ENCODE measurements around the gene LRMDA.
"Not testable (repeated sequence)": the region's sequence is repeated elsewhere in the genome, so short reads cannot be mapped to it uniquely, and the experiment has no call there.

Gene LRMDA

DNA sequence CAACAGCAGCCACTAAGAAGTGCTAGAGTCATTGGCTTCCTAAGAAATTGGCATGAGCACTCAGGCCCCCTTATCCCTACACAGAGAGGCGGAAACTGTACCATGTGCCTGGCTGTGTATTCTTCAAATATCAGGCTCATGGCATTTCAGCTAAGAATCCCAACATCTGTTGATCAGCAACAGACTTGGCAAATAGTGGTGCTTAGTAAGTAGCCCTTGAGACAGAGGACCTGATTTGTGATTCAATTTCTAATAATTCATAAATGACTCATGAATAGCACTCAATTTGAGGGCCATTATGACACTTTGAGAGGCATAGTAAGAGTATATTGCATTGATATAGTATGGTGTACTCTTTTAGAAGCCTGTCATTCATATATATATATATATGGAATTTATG lies 309.1 kb downstream of the LRMDA start:
- DNase-seq (ENCODE audit: low read depth in 2 of 2): no peak

- DNase-seq (ENCODE audit: low read depth in 2 of 2): no peak
Observed at GRCh38 chr10:75742355-75742754, 310.9 kb downstream of the LRMDA start.

DNA sequence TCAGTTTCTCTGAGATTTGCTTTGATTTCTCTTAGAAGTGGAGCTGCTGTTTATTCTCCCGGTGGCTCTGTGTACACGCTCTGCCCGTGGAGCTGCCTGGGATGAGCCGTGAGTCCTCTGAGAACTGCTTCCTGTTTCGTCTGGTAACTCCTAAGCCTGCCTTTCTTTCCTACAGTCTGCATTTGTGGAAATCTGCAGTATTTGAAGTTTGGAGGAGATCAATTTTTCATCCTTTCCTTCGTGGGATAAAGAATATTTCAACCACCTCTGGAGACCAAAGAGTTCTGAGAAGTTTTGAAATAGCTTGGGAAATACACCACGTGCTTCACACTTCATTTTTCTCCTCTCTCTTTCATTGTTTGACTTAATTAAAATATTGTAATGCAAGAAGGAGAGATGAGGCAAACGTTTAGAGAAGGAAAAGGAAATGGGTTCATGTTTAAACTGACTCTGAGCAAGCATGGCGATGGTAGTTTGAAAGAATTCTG lies 311.9 kb downstream of the LRMDA start:
- no peak for DNase-seq (ENCODE audit: low read depth in 2 of 2)

- no peak for DNase-seq (ENCODE audit: low read depth in 2 of 2)
Observed at GRCh38 chr10:75744261-75744660, 312.8 kb downstream of the LRMDA start.

- DNase-seq (ENCODE audit: low read depth in 2 of 2): no peak
Observed at GRCh38 chr10:75746356-75746755, 314.9 kb downstream of the LRMDA start.

DNA sequence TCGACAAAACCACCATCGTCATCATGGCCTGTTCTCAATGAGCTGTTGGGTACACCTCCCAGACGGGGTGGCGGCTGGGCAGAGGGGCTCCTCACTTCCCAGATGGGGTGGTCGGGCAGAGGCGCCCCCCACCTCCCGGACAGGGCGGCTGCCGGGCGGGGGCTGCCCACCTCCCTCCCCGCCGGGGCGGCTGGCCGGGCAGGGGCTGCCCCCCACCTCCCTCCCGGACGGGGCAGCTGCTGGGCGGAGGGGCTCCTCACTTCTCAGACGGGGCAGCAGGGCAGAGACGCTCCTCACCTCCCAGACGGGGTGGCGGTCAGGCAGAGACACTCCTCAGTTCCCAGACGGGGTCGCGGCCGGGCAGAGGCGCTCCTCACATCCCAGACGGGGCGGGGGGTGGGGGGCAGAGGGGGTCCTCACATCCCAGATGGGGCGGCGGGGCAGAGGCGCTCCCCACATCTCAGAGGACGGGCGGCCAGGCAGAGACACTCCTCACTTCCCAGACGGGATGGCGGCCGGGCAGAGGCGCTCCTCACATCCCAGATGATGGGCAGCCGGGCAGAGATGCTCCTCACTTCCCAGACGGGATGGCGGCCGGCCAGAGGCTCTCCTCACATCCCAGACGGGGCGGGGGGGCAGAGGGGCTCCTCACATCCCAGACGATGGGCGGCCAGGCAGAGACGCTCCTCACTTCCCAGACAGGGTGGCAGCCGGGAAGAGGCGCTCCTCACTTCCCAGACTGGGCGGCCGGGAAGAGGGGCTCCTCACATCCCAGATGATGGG lies 318.9 kb downstream of the LRMDA start:
- not testable (repeated sequence) for DNase-seq (ENCODE audit: low read depth in 2 of 2)

DNA sequence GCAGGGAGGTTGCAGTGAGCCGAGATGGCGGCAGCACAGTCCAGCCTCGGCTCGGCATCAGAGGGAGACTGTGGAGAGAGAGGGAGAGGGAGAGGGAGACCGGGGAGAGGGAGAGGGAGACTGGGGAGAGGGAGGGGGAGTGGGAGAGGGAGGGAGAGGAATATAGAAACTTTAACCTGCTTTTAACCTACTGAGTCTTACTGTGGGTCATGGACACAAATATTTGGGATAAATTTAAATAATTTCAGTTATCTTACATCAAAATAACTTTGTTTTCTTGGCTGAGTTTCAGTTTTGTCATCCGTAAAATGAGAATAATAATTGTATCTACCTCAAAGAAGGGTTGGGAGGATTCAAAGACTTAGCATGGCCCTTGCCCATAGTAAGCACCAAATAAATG lies 319.8 kb downstream of the LRMDA start:
- DNase-seq (ENCODE audit: low read depth in 2 of 2): no peak

DNA sequence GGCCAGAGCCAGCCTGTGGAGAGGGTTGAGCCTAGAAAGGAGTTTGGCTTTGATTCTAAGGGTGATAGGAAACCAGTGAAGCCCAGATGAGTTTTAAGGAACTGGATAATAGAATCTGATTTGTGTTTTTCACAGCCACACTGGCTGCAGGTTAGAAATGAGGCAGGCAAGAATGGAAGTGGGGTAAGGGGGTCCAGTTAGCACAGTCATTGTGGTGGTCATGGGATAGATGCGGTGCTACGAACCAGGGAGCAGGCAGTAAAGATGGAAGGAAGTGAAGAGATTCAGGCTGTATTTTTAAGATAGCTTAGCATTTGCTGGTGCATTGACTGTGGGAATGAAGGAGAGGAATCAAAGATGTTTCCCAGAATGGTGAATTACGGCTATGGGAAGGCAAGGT lies 322.2 kb downstream of the LRMDA start:
- no peak for DNase-seq (ENCODE audit: low read depth in 2 of 2)

GRCh38 chr10:75754096-75754831 lies 322.8 kb downstream of the LRMDA start:
- no peak for DNase-seq (ENCODE audit: low read depth in 2 of 2)

DNA sequence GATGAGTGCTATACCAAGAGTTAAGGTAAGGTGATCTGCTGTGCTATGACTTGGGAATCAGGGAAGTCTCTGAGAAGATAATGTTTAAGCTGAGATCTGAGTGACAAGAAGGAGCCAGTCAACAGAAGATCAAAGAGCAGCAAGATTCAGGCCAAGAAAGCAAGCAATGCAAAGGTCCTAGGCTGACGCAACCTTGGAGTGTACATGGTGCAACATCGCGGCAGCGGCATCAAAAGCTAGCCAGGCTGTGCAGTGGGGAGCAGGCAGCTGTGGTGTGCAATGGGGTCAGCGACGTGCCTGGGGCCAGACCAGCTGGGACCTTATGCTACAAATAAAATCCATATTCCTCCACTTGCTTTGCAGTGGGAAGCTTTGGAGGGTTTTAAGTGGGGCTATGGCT lies 324.1 kb downstream of the LRMDA start:
- DNase-seq (ENCODE audit: low read depth in 2 of 2): no peak

- no peak for DNase-seq (ENCODE audit: low read depth in 2 of 2)
Observed at GRCh38 chr10:75761289-75761688, 329.9 kb downstream of the LRMDA start.

DNA sequence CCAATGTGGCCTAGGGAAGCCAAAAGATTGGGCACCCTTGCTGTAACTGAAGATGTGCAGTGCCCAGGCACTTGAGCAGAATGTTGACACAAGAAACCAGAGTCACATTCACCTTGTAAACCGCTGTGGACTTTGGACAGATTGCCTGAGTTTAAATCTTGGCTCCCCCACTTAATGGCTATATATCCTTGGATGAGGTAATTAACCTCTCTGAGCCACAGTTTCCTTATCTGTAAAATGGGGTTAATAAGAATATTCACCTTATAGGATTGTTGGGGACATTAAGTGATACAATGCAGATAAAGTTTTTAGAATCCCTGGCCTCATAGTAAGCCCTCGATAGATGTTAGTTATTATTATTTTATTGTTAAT lies 331.0 kb downstream of the LRMDA start:
- DNase-seq (ENCODE audit: low read depth in 2 of 2): no peak

DNA sequence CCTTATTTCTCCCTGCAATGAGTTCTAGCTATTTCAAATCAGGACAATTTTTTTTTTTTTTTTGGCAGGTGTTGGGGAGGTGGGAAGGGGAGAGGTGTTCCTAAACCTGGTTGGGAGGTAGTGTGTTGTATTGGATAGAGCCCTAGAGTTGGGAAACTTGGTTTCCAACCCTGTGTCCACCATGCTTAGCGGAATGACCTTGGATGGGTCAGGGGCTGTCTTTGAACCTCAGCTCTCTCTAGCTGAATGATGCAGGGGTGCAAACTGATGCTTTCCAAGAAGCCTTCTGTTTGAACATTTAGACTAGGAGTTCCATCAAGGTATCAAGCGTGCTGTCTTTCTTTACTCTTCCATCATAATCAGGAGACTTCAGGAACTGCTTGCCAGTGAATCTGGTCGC lies 332.2 kb downstream of the LRMDA start:
- DNase-seq (ENCODE audit: low read depth in 2 of 2): no peak

GRCh38 chr10:75764974-75765788 lies 333.8 kb downstream of the LRMDA start:
- no peak for DNase-seq (ENCODE audit: low read depth in 2 of 2)

- DNase-seq (ENCODE audit: low read depth in 2 of 2): no peak
Observed at GRCh38 chr10:75765789-75766096, 334.3 kb downstream of the LRMDA start.

GRCh38 chr10:75766106-75766505 lies 334.7 kb downstream of the LRMDA start:
- DNase-seq (ENCODE audit: low read depth in 2 of 2): no peak

DNA sequence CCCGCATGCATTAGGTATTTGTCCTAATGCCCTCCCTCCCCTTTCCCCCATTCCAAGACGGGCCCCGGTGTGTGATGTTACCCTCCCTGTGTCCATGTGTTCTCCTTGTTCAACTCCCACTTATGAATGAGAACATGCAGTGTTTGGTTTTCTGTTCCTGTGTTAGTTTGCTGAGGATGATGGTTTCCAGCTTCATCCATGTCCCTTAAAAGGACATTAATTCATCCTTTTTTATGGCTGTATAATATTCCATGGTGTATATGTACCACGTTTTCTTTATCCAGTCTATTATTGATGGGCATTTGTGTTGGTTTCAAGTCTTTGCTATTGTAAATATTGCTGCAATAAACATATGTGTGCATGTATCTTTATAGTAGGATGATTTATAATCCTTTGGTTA lies 335.3 kb downstream of the LRMDA start:
- DNase-seq (ENCODE audit: low read depth in 2 of 2): not testable (repeated sequence)

- DNase-seq (ENCODE audit: low read depth in 2 of 2): no peak
Observed at GRCh38 chr10:75770626-75771081, 339.2 kb downstream of the LRMDA start.

DNA sequence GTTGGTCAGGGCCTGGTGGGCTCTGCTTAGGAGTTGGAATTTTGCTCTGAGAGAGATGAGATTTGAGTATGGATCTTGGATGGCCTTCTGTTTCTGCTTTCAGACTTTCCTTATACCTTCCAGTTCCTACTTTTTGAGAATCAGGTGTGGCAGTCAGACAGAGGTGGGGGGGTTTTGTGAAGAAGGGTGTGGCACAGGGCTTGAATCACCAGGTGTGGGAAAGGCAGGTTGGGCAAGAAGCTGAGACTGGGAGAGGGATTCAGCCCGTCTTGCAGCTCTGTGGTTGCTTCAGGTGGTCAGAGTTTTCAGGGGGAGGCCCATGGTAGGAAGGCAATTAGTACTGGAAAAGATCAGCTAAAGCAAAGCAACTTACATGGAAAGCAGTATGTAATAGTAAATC lies 340.2 kb downstream of the LRMDA start:
- no peak for DNase-seq (ENCODE audit: low read depth in 2 of 2)

GRCh38 chr10:75772153-75772887 lies 340.9 kb downstream of the LRMDA start:
- DNase-seq (ENCODE audit: low read depth in 2 of 2): no peak

- no peak for DNase-seq (ENCODE audit: low read depth in 2 of 2)
Observed at GRCh38 chr10:75773231-75773780, 341.9 kb downstream of the LRMDA start.

Data from stimulated activated CD4-positive, alpha-beta T cell treated with anti-CD3 and anti-CD28 coated beads, Interleukin-4, amount 100 ng/mL, for 48 hours (primary cell).